IMR-90 (cell line): ENCODE results near the gene DMD. TPM values are rescaled to one million over a fixed set of nuclear protein-coding genes. Genes with fewer than 3 reads are reported as not detected.

Experiments
- ATAC-seq: fragments of 200-7000 bp; cut with Tn5 transposase; 2 replicates; pipeline ENCODE4 v1.9.1; 2020; ENCODE audit warnings: low read depth, mild to moderate bottlenecking, moderate library complexity
- BruUV-seq: library from RNA; stranded (reverse); fragments of 400-500 nt; replicated peaks from 2 replicates; lab custom pipeline; 2021; lab: Mats Ljungman, UMichigan
- CTCF ChIA-PET: fragments of 300-600 bp; formaldehyde crosslinking; extraction: SDS; loops from one replicate; lab custom pipeline; 2021; ENCODE audit warnings: antibody characterized with exemption; lab: Yijun Ruan, JAX
- POLR2A ChIA-PET: fragments of 300-600 bp; sonication (Branson Sonifier 250); formaldehyde crosslinking; loops from one replicate; lab custom pipeline; 2022; ENCODE audit warnings: antibody characterized with exemption; ENCODE audit not compliant: unreplicated experiment; lab: Charles Lee
- DNase-seq: peaks from one replicate; pipeline ENCODE4 v3.0.0; 2013
- H2AFZ ChIP-seq: replicated peaks from 2 replicates; pipeline ENCODE3; 2013; ENCODE audit warnings: low read length, mild to moderate bottlenecking; ENCODE audit not compliant: poor library complexity
- H2AK5ac ChIP-seq: 2 replicates; pipeline ENCODE4 v1.6.1; 2013; ENCODE audit warnings: low read depth, low read length, inconsistent platforms
- H2AK9ac ChIP-seq: replicated peaks from 2 replicates; pipeline ENCODE3; 2013; ENCODE audit warnings: mild to moderate bottlenecking, low read depth, low read length, moderate library complexity; ENCODE audit not compliant: poor library complexity
- H2BK120ac ChIP-seq: 2 replicates; pipeline ENCODE4 v1.6.1; 2013; ENCODE audit warnings: low read depth, low read length, inconsistent platforms
- H2BK15ac ChIP-seq: 3 replicates; pipeline ENCODE4 v1.6.1; 2013; ENCODE audit warnings: low read depth, low read length, inconsistent platforms
- H2BK20ac ChIP-seq: 2 replicates; pipeline ENCODE4 v1.6.1; 2013; ENCODE audit warnings: low read depth, mild to moderate bottlenecking, inconsistent platforms, low read length, moderate library complexity
- H2BK5ac ChIP-seq: 2 replicates; pipeline ENCODE4 v1.6.1; 2013; ENCODE audit warnings: mild to moderate bottlenecking, low read depth, low read length, inconsistent platforms; ENCODE audit not compliant: poor library complexity, severe bottlenecking
- H3K14ac ChIP-seq: replicated peaks from 2 replicates; pipeline ENCODE4 v1.6.1; 2013; ENCODE audit warnings: low read depth, low read length, inconsistent platforms
- H3K18ac ChIP-seq: 2 replicates; pipeline ENCODE4 v1.6.1; 2013; ENCODE audit warnings: low read depth, low read length, control low read depth
- H3K23ac ChIP-seq: 2 replicates; pipeline ENCODE4 v1.6.1; 2013; ENCODE audit warnings: low read depth, low read length, inconsistent platforms
- H3K27ac ChIP-seq: 2 replicates; pipeline ENCODE4 v1.5.1; 2013; ENCODE audit warnings: mild to moderate bottlenecking, control low read depth, low read length; ENCODE audit not compliant: insufficient read depth
- H3K27me3 ChIP-seq: 2 replicates; pipeline ENCODE4 v1.6.1; 2013; ENCODE audit warnings: low read length; ENCODE audit not compliant: control insufficient read depth, insufficient read depth
- H3K36me3 ChIP-seq: 2 replicates; pipeline ENCODE4 v1.6.1; 2013; ENCODE audit warnings: low read length, mixed read lengths; ENCODE audit not compliant: control insufficient read depth, insufficient read depth
- H3K4ac ChIP-seq: 2 replicates; pipeline ENCODE4 v1.6.1; 2013; ENCODE audit warnings: low read depth, low read length, inconsistent platforms
- H3K4me1 ChIP-seq: 2 replicates; pipeline ENCODE4 v1.6.1; 2013; ENCODE audit warnings: low read length, mixed read lengths; ENCODE audit not compliant: control insufficient read depth, insufficient read depth
- H3K4me2 ChIP-seq: 2 replicates; pipeline ENCODE4 v1.6.1; 2013; ENCODE audit warnings: low read depth, mild to moderate bottlenecking, control low read depth, low read length, moderate library complexity
- H3K4me3 ChIP-seq: 2 replicates; pipeline ENCODE4 v1.5.1; 2013; ENCODE audit warnings: low read depth, mild to moderate bottlenecking, control low read depth, low read length, moderate library complexity; ENCODE audit not compliant: insufficient read depth
- H3K56ac ChIP-seq: 2 replicates; pipeline ENCODE4 v1.6.1; 2013; ENCODE audit warnings: low read length, inconsistent platforms; ENCODE audit not compliant: insufficient read depth; ENCODE audit errors: extremely low read depth
- H3K79me1 ChIP-seq, 2 experiments: 2 replicates each; pipeline ENCODE4 v1.6.1; 2013; ENCODE audit warnings: low read length in 2 of 2, inconsistent platforms in 1 of 2, low read depth in 1 of 2
- H3K9ac ChIP-seq: 2 replicates; pipeline ENCODE4 v1.6.1; 2013; ENCODE audit warnings: low read depth, low read length, control low read depth
- H3K9me1 ChIP-seq: 2 replicates; pipeline ENCODE4 v1.6.1; 2013; ENCODE audit warnings: low read length, inconsistent platforms; ENCODE audit not compliant: insufficient read depth
- H3K9me3 ChIP-seq: 2 replicates; pipeline ENCODE4 v1.6.1; 2013; ENCODE audit warnings: low read length; ENCODE audit not compliant: control insufficient read depth, insufficient read depth
- H4K20me1 ChIP-seq: 2 replicates; pipeline ENCODE4 v1.6.1; 2013; ENCODE audit warnings: low read length, inconsistent platforms; ENCODE audit not compliant: insufficient read depth
- H4K5ac ChIP-seq: 2 replicates; pipeline ENCODE4 v1.6.1; 2013; ENCODE audit warnings: mild to moderate bottlenecking, low read depth, low read length, control low read depth
- H4K8ac ChIP-seq, 2 experiments: 2 replicates each; pipeline ENCODE4 v1.6.1; 2013; ENCODE audit warnings: low read depth in 2 of 2, low read length in 2 of 2, control low read depth in 1 of 2, inconsistent platforms in 1 of 2
- H4K91ac ChIP-seq: 2 replicates; pipeline ENCODE4 v1.6.1; 2013; ENCODE audit warnings: low read depth, low read length, inconsistent platforms; ENCODE audit not compliant: insufficient read depth
- BHLHE40 ChIP-seq: fragments of 150-350 bp; IDR thresholded peaks from 2 replicates; pipeline ENCODE4 v1.6.1; 2016; ENCODE audit warnings: mild to moderate bottlenecking, low read depth, low read length
- CEBPB ChIP-seq: IDR thresholded peaks from 2 replicates; pipeline ENCODE4 v1.6.1; 2012; ENCODE audit warnings: low read depth, low read length, improper control_type of control experiment
- CHD1 ChIP-seq: IDR thresholded peaks from 2 replicates; pipeline ENCODE4 v1.6.1; 2012; ENCODE audit warnings: low read depth, low read length, improper control_type of control experiment
- CTCF ChIP-seq: conservative IDR thresholded peaks from 2 replicates; pipeline ENCODE4 v1.5.1; 2012; ENCODE audit warnings: mild to moderate bottlenecking, low read depth, low read length, improper control_type of control experiment
- MAFK ChIP-seq: IDR thresholded peaks from 2 replicates; pipeline ENCODE4 v1.6.1; 2012; ENCODE audit warnings: low read depth, low read length, improper control_type of control experiment
- MAZ ChIP-seq: IDR thresholded peaks from 2 replicates; pipeline ENCODE4 v1.6.1; 2012; ENCODE audit warnings: low read depth, mild to moderate bottlenecking, low read length, improper control_type of control experiment, moderate library complexity, borderline replicate concordance
- NFE2L2 ChIP-seq: fragments of 150-350 bp; IDR thresholded peaks from 2 replicates; pipeline ENCODE4 v1.6.1; 2016; ENCODE audit warnings: low read depth, mild to moderate bottlenecking, low read length
- POLR2A ChIP-seq: IDR thresholded peaks from 2 replicates; pipeline ENCODE4 v1.6.1; 2012; ENCODE audit warnings: mild to moderate bottlenecking, low read depth, low read length
- RAD21 ChIP-seq: IDR thresholded peaks from 2 replicates; pipeline ENCODE4 v1.6.1; 2012; ENCODE audit warnings: low read length, improper control_type of control experiment
- RCOR1 ChIP-seq: IDR thresholded peaks from 2 replicates; pipeline ENCODE4 v1.6.1; 2012; ENCODE audit warnings: mild to moderate bottlenecking, low read length, improper control_type of control experiment; ENCODE audit not compliant: insufficient replicate concordance
- RFX5 ChIP-seq: IDR thresholded peaks from 2 replicates; pipeline ENCODE4 v1.8.0; 2012; ENCODE audit warnings: low read depth, mild to moderate bottlenecking, low read length, moderate library complexity
- SMC3 ChIP-seq: fragments of 150-350 bp; IDR thresholded peaks from 2 replicates; pipeline ENCODE4 v1.6.1; 2016; ENCODE audit warnings: low read depth, mild to moderate bottlenecking, antibody characterized with exemption, low read length, moderate library complexity
- WGBS, 2 experiments: methylation state at CpG; one replicate each; pipeline versions ENCODE4 v1.1.5 to v1.1.7; 2013; ENCODE audit warnings: missing lambda C conversion rate in 2 of 2; ENCODE audit not compliant: insufficient read length in 1 of 2; ENCODE audit errors: extremely low coverage in 2 of 2; 5-methylcytosine and 5-hydroxymethylcytosine counted together
- dilution Hi-C: fragments of 300-500 bp; cut with HindIII; formaldehyde crosslinking; loops from one replicate; pipeline ENCODE4 v1.14.3; 2018; ENCODE audit warnings: low sequenced_read_pairs; ENCODE audit not compliant: unreplicated experiment
- in situ Hi-C: fragments of 300-500 bp; cut with MboI; formaldehyde crosslinking; loops from 3 replicates; pipeline ENCODE4 v1.14.3; 2019; ENCODE audit warnings: low sequenced_read_pairs, inconsistent platforms, mixed read lengths
- intact Hi-C: fragments of 100-400 bp; cut with micrococcal nuclease; formaldehyde crosslinking; loops from 2 replicates; pipeline ENCODE4 v1.10.0; 2022
- polyA plus RNA-seq, 3 experiments: library from polyadenylated mRNA; depleted of rRNA; stranded (reverse); fragments of >200 nt; gene quantifications; 2 replicates each; pipeline ENCODE4 v1.2.3, GENCODE V29; 2012; ENCODE audit warnings: low replicate concordance in 1 of 3
- total RNA-seq: library from RNA; depleted of rRNA; stranded (reverse); fragments of >200 nt; gene quantifications from 2 replicates; pipeline ENCODE4 v1.2.3, GENCODE V29; 2012
- TF ChIP-seq, protein P1 (sequence below): fragments of 150-350 bp; IDR thresholded peaks from 2 replicates; pipeline ENCODE4 v1.6.1; 2017; ENCODE audit warnings: mild to moderate bottlenecking, antibody characterized with exemption, low read length, low read depth

Gene DMD
- total and polyA plus RNA-seq, 2 of the 4 experiments (the other 2 are of a cell fraction), result 6.6 to 11.8 TPM

- Histone ChIP-seq H2BK20ac (no peak overlapping the region), H3K9me1 (no peaks in the 10 kb centered on the region), H3K14ac (no peak overlapping the region), H3K18ac (no peak overlapping the region), H3K9ac (no peak overlapping the region), H3K27ac (no peak overlapping the region), H4K20me1 (no peaks in the 10 kb centered on the region), H3K4me1 (no peaks in the 10 kb centered on the region), H2BK15ac (no peak overlapping the region), H2BK5ac (no peak overlapping the region), H4K8ac (no peak overlapping the region), H3K36me3 (no peaks in the 10 kb centered on the region), H4K91ac (no peak overlapping the region), H3K23ac (no peak overlapping the region), H3K4me2 (no peak overlapping the region), H3K79me1 (no peaks in the 10 kb centered on the region), H3K27me3 (no peaks in the 10 kb centered on the region), H2AFZ (peak overlapping the region; percentile 3), H2AK9ac (no peak overlapping the region), H4K5ac (no peak overlapping the region), H3K4ac (no peak overlapping the region), H3K4me3 (no peak overlapping the region), H2AK5ac (no peak overlapping the region), H3K9me3 (peaks cover 10% of the 10 kb centered on the region; the same call in 1 of the 2 replicates), H3K56ac (no peak overlapping the region), H2BK120ac (no peak overlapping the region)
- intact Hi-C loops (no loop called here), in situ Hi-C loops (no loop called here), dilution Hi-C loops (no loop called here)
- POLR2A ChIA-PET, result no interaction called here
- TF ChIP-seq CHD1 (no peak), BHLHE40 (no peak), CTCF (no peak), RAD21 (no peak), MAFK (no peak), SMC3 (no peak), RFX5 (no peak), CEBPB (no peak), MAZ (no peak), POLR2A (no peak), RCOR1 (no peak), NFE2L2 (no peak)
- TF ChIP-seq, protein P1, sequence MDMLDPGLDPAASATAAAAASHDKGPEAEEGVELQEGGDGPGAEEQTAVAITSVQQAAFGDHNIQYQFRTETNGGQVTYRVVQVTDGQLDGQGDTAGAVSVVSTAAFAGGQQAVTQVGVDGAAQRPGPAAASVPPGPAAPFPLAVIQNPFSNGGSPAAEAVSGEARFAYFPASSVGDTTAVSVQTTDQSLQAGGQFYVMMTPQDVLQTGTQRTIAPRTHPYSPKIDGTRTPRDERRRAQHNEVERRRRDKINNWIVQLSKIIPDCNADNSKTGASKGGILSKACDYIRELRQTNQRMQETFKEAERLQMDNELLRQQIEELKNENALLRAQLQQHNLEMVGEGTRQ, result no peak
- CTCF ChIA-PET, result no interaction called here
- no peak for DNase-seq
- 71% methylated on average over 3 of the region's 7 CpGs; no CpG with 5 or more reads in 1 of the 2 experiments for WGBS, 2 experiments
- ATAC-seq, result no peak
- BruUV-seq, result no TSS peak
Measured at GRCh38 chrX:32592786-32593185, 618.6 kb downstream of the DMD start.
